GM18511 (cell line): ENCODE measurements around the gene HHATL.

ENCODE experiments used
- ATAC-seq: cut with Tn5 transposase; IDR thresholded peaks from one replicate; pipeline ENCODE4 v1.9.1; 2021; ENCODE audit warnings: mild to moderate bottlenecking, moderate library complexity; ENCODE audit not compliant: unreplicated experiment

HHATL gene

DNA sequence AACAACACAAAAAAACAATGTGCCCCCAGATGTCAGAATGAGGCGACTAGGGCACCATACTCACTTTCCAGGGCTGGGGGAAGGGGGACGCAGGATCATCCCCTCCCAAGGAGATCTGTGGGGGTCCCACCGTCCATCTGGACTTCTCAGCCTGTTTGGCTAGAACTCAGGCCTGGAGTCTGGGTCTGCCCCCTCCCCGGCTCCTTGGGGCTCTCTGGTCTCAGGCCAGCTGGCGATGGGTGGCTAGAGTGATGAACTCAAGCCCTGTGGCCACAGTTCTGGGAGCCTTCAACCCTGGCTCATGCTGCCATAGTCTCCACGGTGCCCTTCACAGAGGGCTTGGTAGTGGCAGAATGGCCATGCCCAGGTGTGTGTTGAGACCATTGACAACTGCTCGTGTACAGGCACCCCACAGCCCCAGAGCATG, 35.5 kb downstream of the HHATL start:
- no peak for ATAC-seq

DNA sequence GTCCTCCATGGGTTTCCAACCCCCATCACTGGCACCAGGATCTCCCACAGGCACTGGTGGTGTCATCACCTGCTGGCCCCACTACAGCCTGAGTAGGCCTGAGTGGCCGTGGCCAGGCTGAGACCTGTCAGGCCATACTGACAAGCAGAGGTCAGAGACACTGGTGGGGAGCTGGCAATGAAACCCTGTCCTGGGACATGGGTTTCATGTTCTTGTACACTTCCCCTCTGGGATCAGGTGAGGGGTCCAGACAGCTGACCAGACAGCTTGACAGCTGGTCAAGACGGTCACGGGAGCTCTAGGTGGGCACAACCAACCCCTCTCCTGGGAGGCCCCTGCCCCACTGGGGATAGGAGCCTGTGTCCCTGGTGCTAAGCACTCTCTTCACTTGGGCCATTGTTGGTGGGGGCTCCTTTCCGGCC, 36.0 kb downstream of the HHATL start:
- ATAC-seq = no peak

DNA sequence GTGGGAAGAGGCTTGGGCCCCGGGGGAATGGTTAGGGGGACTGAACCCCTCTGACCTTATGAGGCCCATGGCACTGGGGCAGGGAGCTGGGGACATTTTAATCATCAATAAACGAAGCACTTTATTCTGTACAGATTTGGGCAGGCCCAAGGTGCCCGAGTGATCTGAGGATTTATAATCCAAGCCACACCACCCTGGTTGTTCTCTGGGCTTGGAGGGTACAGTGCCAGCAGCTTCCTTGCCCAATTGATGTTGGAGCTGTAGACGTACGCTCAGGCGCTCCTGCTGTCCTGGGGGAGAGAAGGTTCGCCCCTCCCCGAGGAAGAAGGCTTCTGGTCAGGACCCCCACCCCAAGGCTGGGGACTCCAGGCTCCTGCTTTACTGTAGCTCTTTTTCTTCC, 36.6 kb downstream of the HHATL start:
- ATAC-seq = no peak

DNA sequence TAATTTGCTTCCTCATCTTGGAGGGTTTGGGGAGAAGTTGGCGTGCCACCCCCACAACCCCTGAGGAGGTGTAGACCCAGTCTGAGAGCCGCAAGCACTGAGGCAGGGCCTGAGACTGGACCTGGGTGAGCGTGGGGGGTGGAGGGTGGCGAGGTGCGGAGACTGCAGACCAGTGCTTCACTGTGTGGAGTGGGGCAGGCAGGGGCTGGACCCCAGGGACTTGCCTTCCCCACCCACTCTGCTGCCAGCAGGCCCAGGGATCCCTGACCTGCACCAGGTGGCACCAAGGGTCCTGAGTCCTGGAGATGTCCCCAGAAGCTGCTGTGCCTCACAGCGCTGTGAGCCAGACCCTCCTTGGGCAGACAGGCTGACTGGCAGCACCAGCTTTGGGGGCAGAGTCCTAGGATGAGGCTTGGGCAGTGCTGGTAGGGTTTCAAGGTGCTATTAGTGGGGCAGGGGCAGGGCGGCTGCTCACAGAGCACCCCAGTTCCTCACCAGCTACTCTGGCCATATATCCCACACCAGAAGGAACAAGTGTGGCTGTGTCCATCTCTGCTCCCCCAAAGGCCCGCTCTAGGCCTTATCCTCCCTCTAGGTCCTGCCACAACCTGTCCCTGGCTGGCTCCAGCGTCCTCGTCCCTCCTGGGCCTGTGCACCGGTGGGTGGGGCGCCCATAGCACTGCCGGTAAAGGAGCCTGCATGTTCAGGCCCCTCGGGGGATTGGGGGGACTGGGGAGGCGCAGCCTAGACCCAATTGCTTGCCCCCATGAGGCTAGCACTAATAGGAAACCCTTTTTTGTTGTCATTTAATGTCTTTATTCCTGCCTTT, 37.3 kb downstream of the HHATL start:
- no peak for ATAC-seq

DNA sequence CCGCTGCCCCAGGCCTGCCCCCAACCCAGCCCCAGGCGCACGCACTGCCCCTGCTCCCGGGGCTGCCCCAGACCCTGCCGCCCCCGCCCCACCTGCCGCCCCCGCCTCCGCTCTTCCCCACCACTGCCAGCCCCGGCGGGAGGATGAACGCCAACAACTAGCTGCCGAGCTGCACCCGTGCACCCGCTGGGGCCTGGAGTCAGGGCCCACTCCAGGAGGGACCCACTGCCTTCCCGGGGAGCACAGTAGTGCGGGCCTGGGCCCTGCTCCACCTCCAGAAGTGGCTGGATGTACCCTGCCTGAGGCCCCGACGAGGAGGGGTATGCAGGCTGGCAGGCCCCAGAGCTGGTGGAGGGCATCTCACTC, 38.2 kb downstream of the HHATL start:
- no peak for ATAC-seq

DNA sequence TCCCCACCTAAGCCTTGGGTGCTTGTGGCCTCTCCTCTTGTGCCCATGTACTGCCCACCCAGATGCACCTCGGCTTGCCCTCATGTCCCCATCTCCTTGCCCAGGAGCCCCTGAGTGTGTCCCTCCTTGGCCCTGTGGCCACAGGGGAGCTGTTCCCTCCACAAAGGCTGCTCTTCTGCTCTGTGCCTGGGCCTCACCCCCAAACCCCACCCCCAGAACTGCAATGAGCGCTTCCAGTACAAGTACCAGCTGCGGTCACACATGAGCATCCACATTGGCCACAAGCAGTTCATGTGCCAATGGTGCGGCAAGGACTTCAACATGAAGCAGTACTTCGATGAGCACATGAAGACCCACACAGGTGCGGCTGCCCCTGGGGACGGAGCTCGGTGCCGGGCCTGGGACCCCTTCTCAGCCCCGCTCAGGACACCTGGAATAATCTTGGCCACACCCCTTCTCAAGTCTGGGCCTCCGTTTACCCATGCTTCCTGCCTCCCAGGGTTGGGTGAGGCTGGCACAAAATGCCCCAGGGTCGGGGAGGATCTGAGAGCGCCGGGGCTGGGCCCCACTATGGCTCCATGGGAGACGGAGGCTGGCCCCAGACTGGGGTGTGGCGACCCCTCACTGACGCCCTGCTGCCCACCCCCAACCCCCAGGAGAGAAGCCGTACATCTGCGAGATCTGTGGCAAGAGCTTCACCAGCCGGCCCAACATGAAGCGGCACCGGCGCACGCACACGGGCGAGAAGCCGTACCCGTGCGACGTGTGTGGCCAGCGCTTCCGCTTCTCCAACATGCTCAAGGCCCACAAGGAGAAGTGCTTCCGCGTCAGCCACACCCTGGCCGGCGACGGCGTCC, 38.8 kb downstream of the HHATL start:
- ATAC-seq = no peak

DNA sequence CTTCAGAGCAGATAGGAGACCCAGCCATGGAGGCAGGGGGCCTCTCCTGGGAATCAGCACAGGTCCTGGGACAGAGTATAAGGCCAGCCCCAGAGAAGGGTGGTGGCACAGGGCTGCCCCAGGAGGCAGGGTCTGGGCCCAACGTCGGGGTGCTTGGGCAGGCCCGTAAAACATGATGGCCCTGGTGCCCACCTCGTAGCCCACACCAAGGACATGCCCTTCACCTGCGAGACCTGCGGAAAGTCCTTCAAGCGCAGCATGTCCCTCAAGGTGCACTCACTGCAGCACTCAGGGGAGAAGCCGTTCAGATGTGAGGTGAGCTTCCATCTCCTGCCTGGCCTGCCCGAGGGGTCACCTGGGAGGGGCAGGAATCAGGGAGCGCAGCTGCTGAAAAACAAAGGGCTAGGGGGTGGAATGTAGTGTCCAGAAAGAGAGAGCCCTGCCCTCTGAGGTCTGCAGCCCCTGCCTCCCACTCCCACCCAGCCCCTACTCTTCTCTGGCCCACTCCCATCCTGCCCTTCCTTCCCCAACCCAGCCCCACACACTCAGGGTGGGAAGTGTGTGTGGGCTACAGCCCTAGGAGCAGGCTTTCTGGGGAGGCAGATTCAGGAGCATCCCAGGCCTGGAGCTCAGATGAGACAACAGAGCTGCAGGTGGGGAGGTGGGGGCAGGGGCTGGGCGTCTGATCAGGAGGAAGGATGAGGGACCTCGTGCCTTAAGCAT, 39.6 kb downstream of the HHATL start:
- ATAC-seq = no peak

DNA sequence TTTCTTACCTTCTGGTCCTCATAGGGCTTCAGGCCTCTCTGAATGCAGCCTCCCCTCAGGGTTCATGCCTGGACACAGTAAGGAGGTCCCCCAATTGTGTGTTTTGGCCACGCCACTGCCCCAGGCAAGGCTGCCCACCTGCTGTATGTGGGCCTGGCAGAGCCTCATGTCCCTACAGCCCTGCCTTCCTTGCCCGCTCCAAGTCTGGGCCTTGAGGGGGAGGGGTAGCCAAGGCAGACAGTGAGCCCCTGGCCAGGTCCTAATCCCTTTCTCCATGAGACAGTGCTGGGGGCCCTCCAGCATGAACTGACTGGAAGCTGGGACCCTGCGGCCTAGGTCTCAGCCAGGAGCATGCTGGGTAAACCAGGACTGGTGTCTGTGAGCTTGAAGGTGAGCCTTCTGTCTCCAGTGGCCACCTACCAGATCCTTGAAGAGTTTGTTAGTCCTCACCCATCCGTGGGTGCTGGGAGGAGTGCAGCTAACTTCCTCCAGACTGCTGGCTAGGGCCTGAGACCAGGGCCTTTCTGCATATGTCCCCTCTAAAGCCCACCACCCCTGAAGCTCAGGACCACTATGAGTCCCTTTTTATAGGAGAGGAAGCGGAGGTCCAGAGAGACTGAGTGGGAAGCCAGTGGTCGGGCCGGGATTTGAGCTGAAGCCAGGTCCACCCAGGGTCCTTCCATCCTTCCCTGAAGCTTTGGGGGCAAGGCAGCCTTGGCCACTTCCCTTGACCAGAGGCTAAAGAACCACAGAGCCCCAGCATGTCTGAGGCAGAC, 40.4 kb downstream of the HHATL start:
- no peak for ATAC-seq

DNA sequence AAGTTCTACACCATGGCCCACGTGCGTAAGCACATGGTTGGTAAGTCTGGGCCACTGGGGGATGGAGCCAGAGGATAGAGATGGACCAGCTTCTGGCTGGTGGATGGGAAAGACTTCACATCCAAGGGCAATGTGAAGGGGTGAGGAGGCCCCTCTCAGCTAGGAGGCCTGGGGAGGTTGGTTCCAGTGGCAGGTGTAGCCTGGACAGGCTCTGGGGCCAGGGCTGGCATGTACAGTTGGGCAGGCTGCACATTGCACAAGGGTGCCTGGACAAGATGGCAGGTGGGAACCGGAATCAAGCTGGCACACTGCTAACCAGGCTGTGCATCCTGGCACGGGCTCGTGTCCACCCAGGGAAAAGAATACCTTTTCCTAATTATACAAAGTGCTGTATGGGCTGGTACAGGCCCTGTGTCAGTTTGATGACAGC, 41.0 kb downstream of the HHATL start:
- no peak for ATAC-seq

DNA sequence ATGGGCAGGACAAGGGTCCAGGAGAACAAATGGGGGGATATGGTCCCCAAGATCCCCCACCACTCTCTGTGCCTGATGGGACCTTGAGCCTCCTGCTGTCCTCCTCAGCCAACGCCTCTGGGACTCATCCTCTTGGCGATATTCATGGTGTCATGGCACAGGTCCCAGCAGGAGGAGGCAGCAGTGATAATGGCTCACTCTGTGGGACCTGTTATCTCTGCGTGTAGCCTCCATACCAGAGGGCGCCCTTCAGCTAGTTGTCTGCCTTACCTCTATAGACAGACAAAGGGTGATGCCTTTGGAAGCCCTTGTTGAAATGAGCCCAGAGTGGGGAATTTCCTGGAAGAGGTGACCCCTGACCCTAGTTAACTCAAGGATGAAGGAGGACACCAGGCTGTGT, 41.7 kb downstream of the HHATL start:
- no peak for ATAC-seq

DNA sequence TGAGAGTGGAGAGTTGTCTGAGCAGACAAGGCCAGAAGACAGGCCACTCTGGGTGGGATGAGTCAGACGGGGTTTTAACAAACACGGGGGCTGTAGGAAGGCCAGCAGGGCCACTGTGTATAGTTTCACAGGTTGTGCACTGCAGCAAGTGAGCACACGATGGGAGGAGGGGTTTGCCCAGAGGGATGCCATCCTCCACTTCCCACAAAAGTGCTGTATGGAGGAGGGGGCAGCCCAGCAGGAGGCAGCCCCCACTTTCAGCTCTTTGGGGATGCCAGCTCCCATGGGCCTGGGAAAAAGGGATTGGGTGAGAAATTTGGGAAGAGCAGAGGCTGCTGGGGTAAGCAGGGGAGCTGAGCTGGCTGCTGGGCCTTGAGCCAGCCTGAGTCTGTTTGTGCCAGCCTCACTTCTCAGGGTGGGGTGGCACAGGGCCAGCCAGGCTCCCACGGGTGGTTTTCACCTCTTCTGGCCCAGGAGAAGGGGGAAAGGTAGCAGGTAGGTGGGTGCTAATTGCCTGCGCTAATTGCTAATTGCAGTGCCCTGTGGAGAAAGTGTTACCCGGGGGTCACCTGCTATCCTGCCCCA, 42.4 kb downstream of the HHATL start:
- ATAC-seq = no peak

DNA sequence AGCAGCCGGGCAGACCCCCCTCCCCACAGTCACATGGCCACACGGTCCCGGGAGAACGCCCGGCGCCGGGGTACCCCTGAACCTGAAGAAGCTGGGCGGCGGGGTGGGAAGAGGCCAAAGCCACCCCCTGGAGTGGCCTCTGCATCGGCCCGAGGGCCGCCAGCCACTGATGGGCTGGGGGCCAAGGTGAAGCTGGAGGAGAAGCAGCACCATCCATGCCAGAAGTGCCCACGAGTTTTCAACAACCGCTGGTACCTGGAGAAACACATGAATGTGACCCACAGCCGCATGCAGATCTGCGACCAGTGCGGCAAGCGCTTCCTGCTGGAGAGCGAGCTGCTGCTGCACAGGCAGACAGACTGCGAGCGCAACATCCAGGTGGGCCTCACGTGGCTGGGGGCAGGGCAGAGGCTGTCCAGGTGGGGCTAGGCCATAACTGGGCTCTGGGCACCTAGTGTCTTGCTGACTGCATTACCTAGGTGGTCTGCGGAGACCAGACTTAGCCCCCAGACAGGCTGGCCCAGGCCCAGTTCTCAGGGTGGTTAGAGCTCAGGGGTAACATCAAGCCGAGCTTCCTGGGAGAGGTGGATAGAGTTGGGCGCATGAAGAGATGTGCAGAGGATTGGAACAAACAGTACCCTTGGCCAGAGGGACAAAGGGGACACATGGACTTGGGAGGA, 43.0 kb downstream of the HHATL start:
- no peak for ATAC-seq

DNA sequence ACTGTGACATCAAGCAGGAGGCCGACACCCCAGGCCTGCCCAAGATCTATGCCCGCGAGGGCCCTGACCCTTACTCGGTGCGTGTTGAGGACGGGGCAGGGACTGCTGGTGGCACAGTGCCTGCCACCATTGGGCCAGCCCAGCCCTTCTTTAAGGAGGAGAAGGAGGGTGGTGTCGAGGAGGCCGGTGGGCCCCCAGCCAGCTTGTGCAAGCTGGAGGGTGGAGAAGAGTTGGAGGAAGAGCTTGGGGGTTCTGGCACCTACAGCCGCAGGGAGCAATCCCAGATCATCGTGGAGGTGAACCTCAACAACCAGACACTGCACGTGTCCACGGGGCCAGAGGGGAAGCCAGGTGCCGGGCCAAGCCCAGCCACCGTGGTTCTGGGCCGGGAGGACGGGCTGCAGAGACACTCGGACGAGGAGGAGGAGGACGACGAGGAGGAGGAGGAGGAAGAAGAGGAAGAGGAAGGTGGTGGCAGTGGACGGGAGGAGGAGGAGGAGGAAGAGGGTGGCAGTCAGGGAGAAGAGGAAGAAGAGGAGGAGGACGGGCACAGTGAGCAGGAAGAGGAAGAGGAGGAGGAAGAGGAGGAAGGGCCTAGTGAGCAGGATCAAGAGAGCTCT, 43.7 kb downstream of the HHATL start:
- no peak for ATAC-seq

DNA sequence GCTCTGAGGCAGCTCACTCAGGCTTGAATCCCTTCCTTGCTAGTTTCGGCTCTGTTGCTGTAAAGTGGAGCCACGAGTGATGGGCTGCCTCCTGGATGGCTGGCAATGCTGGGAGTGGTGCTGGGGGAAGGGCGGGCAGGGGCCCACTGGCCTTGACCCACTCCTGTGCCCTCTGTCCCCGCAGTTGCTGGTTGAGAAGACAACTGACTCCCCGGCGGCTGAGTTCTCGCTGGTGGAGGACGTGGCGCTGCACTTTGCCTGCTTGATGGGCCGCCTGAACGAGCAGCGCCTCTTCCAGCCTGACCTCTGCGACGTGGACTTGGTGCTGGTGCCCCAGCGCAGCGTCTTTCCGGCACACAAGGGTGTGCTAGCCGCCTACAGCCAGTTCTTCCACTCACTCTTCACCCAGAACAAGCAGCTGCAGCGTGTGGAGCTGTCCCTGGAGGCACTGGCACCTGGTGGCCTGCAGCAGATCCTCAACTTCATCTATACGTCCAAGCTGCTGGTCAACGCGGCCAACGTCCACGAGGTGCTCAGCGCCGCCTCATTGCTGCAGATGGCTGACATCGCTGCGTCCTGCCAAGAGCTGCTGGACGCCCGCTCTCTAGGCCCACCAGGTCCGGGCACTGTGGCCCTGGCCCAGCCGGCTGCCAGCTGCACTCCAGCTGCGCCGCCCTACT, 44.4 kb downstream of the HHATL start:
- no peak for ATAC-seq

DNA sequence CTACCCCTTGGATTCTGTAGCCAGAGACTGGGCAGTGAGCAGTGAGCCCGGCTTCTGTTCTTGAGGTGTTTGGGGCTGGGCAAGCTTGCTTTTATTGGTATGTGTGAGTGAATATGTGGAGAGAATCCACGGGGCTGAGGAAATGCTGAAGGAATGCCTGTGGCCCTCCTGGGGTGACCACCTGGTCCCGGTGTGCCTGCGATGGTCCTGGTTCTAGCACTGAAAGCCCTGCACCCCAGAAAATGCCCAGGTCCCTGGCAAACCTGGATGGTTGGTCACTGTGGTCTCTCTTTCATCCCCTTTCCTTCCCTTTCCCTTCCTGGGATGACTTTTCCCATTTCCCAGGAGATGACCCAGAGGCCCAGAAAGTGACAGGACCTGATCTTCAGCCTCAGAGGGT, 44.9 kb downstream of the HHATL start:
- no peak for ATAC-seq

DNA sequence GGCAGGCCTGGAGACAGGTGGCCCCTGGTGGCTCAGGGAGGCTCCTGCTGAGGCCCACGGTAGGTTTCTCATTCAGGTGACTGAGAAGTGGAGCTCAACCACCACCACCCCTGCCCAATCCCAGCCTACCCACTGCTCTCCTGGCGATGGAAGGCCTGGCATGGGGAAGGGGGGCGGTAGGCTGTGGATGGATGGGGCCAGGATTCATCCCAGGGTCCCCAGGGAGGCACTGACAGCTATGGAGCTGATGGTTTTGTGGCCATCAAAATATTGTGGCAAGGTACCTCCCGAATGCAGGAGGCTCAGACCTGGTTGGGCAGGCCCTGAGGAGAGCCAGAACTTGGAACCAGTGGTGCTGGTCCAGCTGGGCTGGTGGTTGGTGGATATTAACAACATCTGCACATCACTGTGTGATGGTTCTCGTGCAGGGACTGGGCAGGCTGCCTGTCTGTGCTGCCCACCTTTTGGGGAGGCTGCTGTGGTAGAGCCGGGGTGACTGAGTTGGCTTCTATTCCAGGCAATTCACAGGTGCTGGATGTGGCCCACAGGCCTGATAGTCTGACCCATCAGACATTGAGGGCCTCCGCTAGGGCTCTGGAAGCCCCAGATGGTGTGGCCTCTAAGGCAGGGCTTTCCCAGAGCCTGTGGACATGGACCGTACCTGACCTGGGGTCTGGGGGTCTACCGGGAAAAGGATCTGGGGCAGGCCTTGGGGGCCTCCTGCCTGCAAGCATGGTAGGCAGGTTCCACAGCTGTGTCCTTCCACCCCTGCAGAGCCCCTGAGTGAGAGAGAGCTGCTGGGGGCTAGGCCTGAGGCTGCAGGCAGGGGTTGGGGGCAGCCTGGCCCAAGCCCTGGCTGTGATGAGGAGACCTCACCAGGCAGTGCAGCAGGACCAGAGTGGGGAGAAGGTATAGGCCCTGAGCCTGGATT, 45.7 kb downstream of the HHATL start:
- no peak for ATAC-seq

DNA sequence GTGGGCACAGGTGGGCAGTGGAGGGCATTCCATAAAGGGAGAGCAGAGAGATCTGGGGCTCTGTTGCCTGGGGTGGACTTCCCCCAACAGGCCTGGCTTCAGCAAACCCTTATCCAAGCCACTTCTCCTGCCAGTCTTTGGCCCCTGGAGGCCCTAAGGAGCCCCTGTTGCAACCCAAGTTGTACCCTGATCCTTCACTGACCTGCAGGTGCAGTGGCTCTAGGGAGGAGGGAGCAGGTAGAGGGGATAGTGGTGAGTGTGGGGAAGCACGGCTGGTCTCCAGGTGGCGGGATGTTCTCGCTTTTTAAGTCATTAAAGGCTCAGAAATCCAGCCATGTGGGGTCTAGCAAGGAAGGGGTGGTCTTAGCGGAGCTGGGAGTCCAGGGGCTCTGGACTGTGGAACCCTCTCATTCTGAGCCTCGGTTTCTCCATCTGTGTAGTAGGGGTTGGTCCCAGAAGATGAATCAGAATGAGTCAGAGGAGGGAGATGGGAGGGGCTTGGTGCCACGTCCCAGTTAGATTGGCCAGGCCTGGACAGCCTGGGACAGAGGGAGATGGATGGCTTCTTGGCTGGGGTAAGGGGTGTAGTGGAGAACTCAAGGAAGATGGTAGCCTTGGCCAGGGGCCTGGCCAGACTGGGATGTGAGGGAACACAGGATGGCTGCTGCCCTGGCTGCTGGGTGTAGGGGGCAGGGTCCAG, 46.5 kb downstream of the HHATL start:
- no peak for ATAC-seq
